SK-N-SH (cell line): ENCODE results near the gene CREB3L1. TPM values are rescaled to one million over a fixed set of nuclear protein-coding genes. Genes with fewer than 3 reads are reported as not detected.

Experiments
- CTCF ChIA-PET: fragments of 300-600, 350-600 bp; formaldehyde crosslinking; extraction: SDS; loops from one replicate; lab custom pipeline; 2021; lab: Yijun Ruan, JAX
- POLR2A ChIA-PET: fragments of 350-600 bp; sonication (Branson Sonifier 250); formaldehyde crosslinking; extraction: SDS; loops from one replicate; lab custom pipeline; 2020; ENCODE audit warnings: antibody characterized with exemption, inconsistent platforms; lab: Yijun Ruan, JAX
- DNase-seq: peaks from one replicate; pipeline ENCODE4 v3.0.0; 2012
- H2AFZ ChIP-seq: fragments of 200-600 bp; sonication (generic); 2 replicates; pipeline ENCODE4 v1.8.1; 2016; ENCODE audit warnings: antibody characterized with exemption, mild to moderate bottlenecking, low read depth
- H3F3A ChIP-seq: fragments of 200-600 bp; sonication (generic); replicated peaks from 2 replicates; pipeline ENCODE3; 2016; ENCODE audit warnings: antibody characterized with exemption, mild to moderate bottlenecking; ENCODE audit not compliant: insufficient read depth
- H3K27ac ChIP-seq, 2 experiments: fragments of 200-500 bp in 1 of 2; fragments of 200-600 bp in 1 of 2; sonication (Bioruptor generic) in 1 of 2; sonication (generic), shearing (Covaris generic) in 1 of 2; 2 replicates each; pipeline versions ENCODE4 v1.5.1 to v1.6.1; 2014 to 2016; ENCODE audit warnings: low read depth in 2 of 2, inconsistent platforms in 1 of 2, low read length in 1 of 2, mild to moderate bottlenecking in 1 of 2, mixed read lengths in 1 of 2
- H3K27me3 ChIP-seq: fragments of 200-600 bp; sonication (generic), shearing (Covaris generic); 2 replicates; pipeline ENCODE4 v1.6.1; 2016; ENCODE audit warnings: mixed run types; ENCODE audit not compliant: insufficient read depth
- H3K36me3 ChIP-seq, 2 experiments: fragments of 200-500 bp in 1 of 2; fragments of 200-600 bp in 1 of 2; sonication (Bioruptor generic) in 1 of 2; sonication (generic) in 1 of 2; replicated peaks in 1 of 2; 2 replicates each; pipeline versions ENCODE3 to v1.5.1; 2014 to 2016; ENCODE audit warnings: low read length in 1 of 2, mild to moderate bottlenecking in 1 of 2; ENCODE audit not compliant: insufficient read depth in 2 of 2, control insufficient read depth in 1 of 2
- H3K4me1 ChIP-seq, 2 experiments: fragments of 200-500 bp in 1 of 2; fragments of 200-600 bp in 1 of 2; sonication (Bioruptor generic) in 1 of 2; sonication (generic), shearing (Covaris generic) in 1 of 2; 2 replicates each; pipeline versions ENCODE4 v1.5.1 to v1.6.1; 2014 to 2016; ENCODE audit warnings: low read depth in 1 of 2, low read length in 1 of 2, mixed run types in 1 of 2; ENCODE audit not compliant: insufficient read depth in 2 of 2, control insufficient read depth in 1 of 2
- H3K4me2 ChIP-seq: fragments of 200-600 bp; sonication (generic), shearing (Covaris generic); 2 replicates; pipeline ENCODE4 v1.6.1; 2017; ENCODE audit warnings: mixed run types
- H3K4me3 ChIP-seq, 2 experiments: fragments of 200-500 bp in 1 of 2; fragments of 200-600 bp in 1 of 2; sonication (Bioruptor generic) in 1 of 2; sonication (generic), shearing (Covaris generic) in 1 of 2; 2 replicates each; pipeline versions ENCODE4 v1.5.1 to v1.8.1; 2014 to 2016; ENCODE audit warnings: low read depth in 2 of 2, inconsistent platforms in 1 of 2, low read length in 1 of 2, mild to moderate bottlenecking in 1 of 2, mixed read lengths in 1 of 2, moderate library complexity in 1 of 2
- H3K79me2 ChIP-seq: fragments of 200-600 bp; sonication (generic); 2 replicates; pipeline ENCODE4 v1.8.1; 2017; ENCODE audit warnings: mild to moderate bottlenecking; ENCODE audit not compliant: insufficient read depth
- H3K9ac ChIP-seq: fragments of 200-600 bp; sonication (generic); 2 replicates; pipeline ENCODE4 v1.6.1; 2017; ENCODE audit warnings: mixed run types
- H3K9me2 ChIP-seq: fragments of 200-600 bp; sonication (generic); 2 replicates; pipeline ENCODE4 v1.6.1; 2017; ENCODE audit warnings: mixed run types
- H3K9me3 ChIP-seq: fragments of 200-600 bp; sonication (generic); 2 replicates; pipeline ENCODE4 v1.6.1; 2017; ENCODE audit warnings: mixed run types, mild to moderate bottlenecking, moderate library complexity
- H4K20me1 ChIP-seq: fragments of 200-600 bp; sonication (generic); 2 replicates; pipeline ENCODE4 v1.6.1; 2017; ENCODE audit warnings: mild to moderate bottlenecking, mixed run types; ENCODE audit not compliant: insufficient read depth
- EZH2phosphoT487 ChIP-seq: fragments of 200-600 bp; sonication (generic); IDR thresholded peaks from 2 replicates; pipeline ENCODE4 v1.6.1; 2017; ENCODE audit warnings: low read depth, mixed run types, mild to moderate bottlenecking, antibody characterized with exemption, moderate library complexity, borderline replicate concordance
- FOSL2 ChIP-seq: IDR thresholded peaks from 2 replicates; pipeline ENCODE4 v1.4.0; 2012; ENCODE audit warnings: low read depth, mild to moderate bottlenecking, moderate library complexity, borderline replicate concordance
- GABPA ChIP-seq: IDR thresholded peaks from 2 replicates; pipeline ENCODE4 v1.4.0; 2012; ENCODE audit warnings: low read depth, mild to moderate bottlenecking
- IRF3 ChIP-seq: fragments of 150-350 bp; IDR thresholded peaks from 2 replicates; pipeline ENCODE4 v1.6.1; 2016; ENCODE audit warnings: mild to moderate bottlenecking, low read depth, low read length
- MAX ChIP-seq: IDR thresholded peaks from 2 replicates; pipeline ENCODE4 v1.4.0; 2012; ENCODE audit warnings: low read depth
- NFIC ChIP-seq: IDR thresholded peaks from 2 replicates; pipeline ENCODE4 v1.4.0; 2012; ENCODE audit warnings: borderline replicate concordance
- REST ChIP-seq: IDR thresholded peaks from 2 replicates; pipeline ENCODE4 v1.6.1; 2012; ENCODE audit warnings: mild to moderate bottlenecking, low read depth, low read length, moderate library complexity
- RXRA ChIP-seq: IDR thresholded peaks from 2 replicates; pipeline ENCODE4 v1.4.0; 2012; ENCODE audit warnings: low read depth, mild to moderate bottlenecking, borderline replicate concordance
- SIN3A ChIP-seq: IDR thresholded peaks from 2 replicates; pipeline ENCODE4 v1.6.1; 2012; ENCODE audit warnings: low read depth, mild to moderate bottlenecking, low read length, moderate library complexity, borderline replicate concordance
- TCF12 ChIP-seq: IDR thresholded peaks from 2 replicates; pipeline ENCODE4 v1.4.0; 2012
- USF1 ChIP-seq: IDR thresholded peaks from 2 replicates; pipeline ENCODE4 v1.4.0; 2012; ENCODE audit warnings: low read depth, borderline replicate concordance
- WGBS: methylation state at CpG from one replicate; pipeline ENCODE4 v1.1.6; 2017; ENCODE audit warnings: low lambda C conversion rate; 5-methylcytosine and 5-hydroxymethylcytosine counted together
- polyA plus RNA-seq, 3 experiments: library from polyadenylated mRNA; depleted of rRNA; stranded (reverse); fragments of >200 nt; gene quantifications; 2 replicates each; pipeline ENCODE4 v1.2.3, GENCODE V29; 2012

The CREB3L1 gene
- polyA plus RNA-seq, 1 of the 3 experiments (the other 2 are of a cell fraction), result 14.0 TPM

- Histone ChIP-seq H3K27ac (peak overlapping the region; percentile 24 to 95; a peak in 3 of 4 replicates), H3K4me3 (no peak overlapping the region), H4K20me1 (no peaks in the 10 kb centered on the region), H3K4me1 (peaks cover 24 to 76% of the 10 kb centered on the region in 2 experiments), H3K27me3 (no peaks in the 10 kb centered on the region), H2AFZ (no peak overlapping the region), H3K9ac (peak overlapping the region; percentile 19; the same call in 1 of the 2 replicates), H3F3A (peaks cover 72% of the 10 kb centered on the region), H3K9me3 (no peaks in the 10 kb centered on the region), H3K36me3 (no peaks in the 10 kb centered on the region), H3K4me2 (peak overlapping the region; percentile 96; the same call in 1 of the 2 replicates), H3K9me2 (no peaks in the 10 kb centered on the region), H3K79me2 (peaks cover 86% of the 10 kb centered on the region)
- no peak for DNase-seq
- ChIA-PET CTCF (interaction anchor here (0.7 to 1.9 kb wide), 4 partner anchors 8 to 54 kb away, joined by 3 to 5 read pairs (median 4); no protein-coding TSS in a partner anchor), POLR2A (no interaction called here)
- TF ChIP-seq EZH2phosphoT487 (no peak), GABPA (no peak), REST (no peak), SIN3A (no peak), USF1 (no peak), FOSL2 (no peak)
- 77% methylated on average over 7 of the region's 13 CpGs for WGBS
Measured at GRCh38 chr11:46293066-46293465, 15.6 kb downstream of the CREB3L1 start.

GRCh38 chr11:46293641-46294103 lies 16.2 kb downstream of the CREB3L1 start:
- Histone ChIP-seq H3K9ac (peak overlapping the region; percentile 47; the same call in 1 of the 2 replicates), H2AFZ (no peak overlapping the region), H3K36me3 (no peaks in the 10 kb centered on the region), H3F3A (peaks cover 78% of the 10 kb centered on the region), H3K79me2 (peaks cover 86% of the 10 kb centered on the region), H3K4me1 (peaks cover 24 to 76% of the 10 kb centered on the region in 2 experiments), H3K4me3 (no peak overlapping the region), H3K27me3 (no peaks in the 10 kb centered on the region), H3K9me2 (no peaks in the 10 kb centered on the region), H3K4me2 (peak overlapping the region; percentile 96; the same call in 1 of the 2 replicates), H3K27ac (peak overlapping the region; percentile 64 to 95; a peak in 3 of 4 replicates), H4K20me1 (no peaks in the 10 kb centered on the region), H3K9me3 (no peaks in the 10 kb centered on the region)
- 0 out of 2 replicates have a peak, but pooled peaks have one; percentile 31 for TF ChIP-seq SIN3A
- no peak for TF ChIP-seq RXRA
- peak; percentile 32; the same call in 1 of the 2 replicates for TF ChIP-seq NFIC
- TF ChIP-seq FOSL2, result peak; percentile 20; the same call in 1 of the 2 replicates
- peak; percentile 42 for TF ChIP-seq TCF12
- TF ChIP-seq USF1, result peak; percentile 8; the same call in 1 of the 2 replicates
- peak; percentile 69 for TF ChIP-seq MAX
- TF ChIP-seq IRF3, result no peak
- DNase-seq, result no peak
- ChIA-PET POLR2A (no interaction called here), CTCF (interaction anchor here (0.7 to 1.9 kb wide), 4 partner anchors 9 to 54 kb away, joined by 3 to 5 read pairs (median 4); no protein-coding TSS in a partner anchor)
- WGBS, result 65% methylated on average over 6 of the region's 9 CpGs
